NCI-H1694 treated with DMSO at 0.1 percent for 48 hours (cell line): Measurements from ENCODE around the gene GPR148.

Experiments
- DNase-seq: peaks from one replicate; lab custom pipeline; 2025; lab: John Stamatoyannopoulos, UW

The GPR148 gene

GRCh38 chr2:130769343-130769907 lies 40.6 kb downstream of the GPR148 start:
- DNase-seq, result no peak

- DNase-seq, result no peak
Measured at GRCh38 chr2:130776550-130776949, 47.7 kb downstream of the GPR148 start.

- DNase-seq, result no peak
Measured at GRCh38 chr2:130778781-130779180, 49.9 kb downstream of the GPR148 start.
